Body of pancreas (tissue), 4 donors: ENCODE data around the gene GFRA1. TPM values are rescaled to one million over a fixed set of nuclear protein-coding genes. Genes with fewer than 3 reads are reported as not detected.

ENCODE experiments used
- ATAC-seq: fragments of 150-250 bp; one replicate; pipeline ENCODE4 v1.9.1; 2016
- DNase-seq, 4 donors: peaks; one replicate each; pipeline ENCODE4 v3.0.0-alpha.2; 2019
- H3K27ac ChIP-seq, 4 donors: fragments of 200-600 bp; sonication (generic); 1 replicate in 3 of 4; 2 replicates in 1 of 4; pipeline versions ENCODE4 v1.5.1 to v1.6.1; 2016 to 2019; ENCODE audit warnings: mild to moderate bottlenecking in 1 of 4, mixed read lengths in 1 of 4, moderate library complexity in 1 of 4
- H3K27me3 ChIP-seq, 2 donors: fragments of 200-600 bp; sonication (generic); one replicate each; pipeline ENCODE4 v1.6.0; 2016; ENCODE audit warnings: mild to moderate bottlenecking in 1 of 2
- H3K36me3 ChIP-seq, 2 donors: fragments of 200-600 bp; sonication (generic); replicated peaks in 1 of 2; 2 replicates each; pipeline ENCODE4 v1.5.1; 2016; ENCODE audit warnings: low read depth in 2 of 2; ENCODE audit not compliant: insufficient read depth in 1 of 2
- H3K4me1 ChIP-seq: fragments of 200-600 bp; sonication (generic); one replicate; pipeline ENCODE4 v1.6.0; 2016
- H3K4me3 ChIP-seq, 2 donors: fragments of 200-600 bp; sonication (generic); 1 replicate in 1 of 2; 2 replicates in 1 of 2; pipeline ENCODE4 v1.5.1; 2016 to 2019
- H3K9me3 ChIP-seq, 3 donors: fragments of 200-600 bp; sonication (generic); 1 replicate in 2 of 3; 2 replicates in 1 of 3; pipeline ENCODE4 v1.5.1; 2016
- POLR2A ChIP-seq, 3 donors: fragments of 450-650 bp; IDR thresholded peaks; one replicate each; pipeline ENCODE4 v1.6.1; 2016; ENCODE audit warnings: antibody characterized with exemption in 3 of 3, mild to moderate bottlenecking in 2 of 3
- WGBS, 2 donors: methylation state at CpG; one replicate each; pipeline ENCODE4 v1.1.5; 2017; 5-methylcytosine and 5-hydroxymethylcytosine counted together
- intact Hi-C: fragments of 100-400 bp; cut with DNase I; formaldehyde crosslinking; loops from one replicate; pipeline ENCODE4 v1.15.1; 2023
- total RNA-seq, 2 donors: library from RNA; depleted of rRNA; stranded (reverse); fragments of >200 nt; gene quantifications; one replicate each; pipeline ENCODE4 v1.1.0, GENCODE V29; 2016
- TF ChIP-seq, protein P1 (sequence below), 7 experiments: fragments of 450-650 bp in 4 of 7; fragments of 200-600 bp in 3 of 7; sonication (generic) in 3 of 7; IDR thresholded peaks; one replicate each; pipeline ENCODE4 v1.5.1; 2016 to 2019; ENCODE audit warnings: antibody characterized with exemption in 7 of 7

GFRA1 gene
- total RNA-seq, 2 donors from 2014 or later: 4.2 to 6.9 TPM

DNA sequence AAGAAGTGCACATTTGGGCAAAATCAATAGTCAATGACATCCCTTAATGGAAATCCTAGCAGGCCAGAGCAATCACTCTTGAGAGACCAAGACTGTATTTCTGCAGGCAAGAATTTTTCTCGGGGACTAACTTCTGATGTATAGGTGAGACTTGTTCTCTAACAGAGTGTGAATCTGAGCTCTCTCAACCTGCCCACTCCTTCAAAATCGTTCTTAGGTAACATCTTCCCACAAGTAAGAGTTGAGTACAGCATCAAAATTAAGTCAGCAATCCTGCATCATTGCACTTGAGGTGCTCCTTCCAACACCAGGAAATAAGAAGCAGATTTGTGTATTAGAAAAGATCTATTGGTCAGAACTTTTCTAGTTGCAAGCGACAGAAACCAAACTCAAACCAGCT lies 25.6 kb upstream of the GFRA1 start:
- no peak overlapping the region for H3K27ac ChIP-seq
- no peaks in the 10 kb centered on the region for H3K4me1 ChIP-seq
- TF ChIP-seq, protein P1, sequence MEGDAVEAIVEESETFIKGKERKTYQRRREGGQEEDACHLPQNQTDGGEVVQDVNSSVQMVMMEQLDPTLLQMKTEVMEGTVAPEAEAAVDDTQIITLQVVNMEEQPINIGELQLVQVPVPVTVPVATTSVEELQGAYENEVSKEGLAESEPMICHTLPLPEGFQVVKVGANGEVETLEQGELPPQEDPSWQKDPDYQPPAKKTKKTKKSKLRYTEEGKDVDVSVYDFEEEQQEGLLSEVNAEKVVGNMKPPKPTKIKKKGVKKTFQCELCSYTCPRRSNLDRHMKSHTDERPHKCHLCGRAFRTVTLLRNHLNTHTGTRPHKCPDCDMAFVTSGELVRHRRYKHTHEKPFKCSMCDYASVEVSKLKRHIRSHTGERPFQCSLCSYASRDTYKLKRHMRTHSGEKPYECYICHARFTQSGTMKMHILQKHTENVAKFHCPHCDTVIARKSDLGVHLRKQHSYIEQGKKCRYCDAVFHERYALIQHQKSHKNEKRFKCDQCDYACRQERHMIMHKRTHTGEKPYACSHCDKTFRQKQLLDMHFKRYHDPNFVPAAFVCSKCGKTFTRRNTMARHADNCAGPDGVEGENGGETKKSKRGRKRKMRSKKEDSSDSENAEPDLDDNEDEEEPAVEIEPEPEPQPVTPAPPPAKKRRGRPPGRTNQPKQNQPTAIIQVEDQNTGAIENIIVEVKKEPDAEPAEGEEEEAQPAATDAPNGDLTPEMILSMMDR (IDR thresholded peaks at IDR 0.05): no peak
- no peak for TF ChIP-seq POLR2A (IDR thresholded peaks at IDR 0.05)
- no peaks in the 10 kb centered on the region for H3K9me3 ChIP-seq
- ATAC-seq (no peak), DNase-seq (no peak)
- intact Hi-C loops: no loop called here
- 77 to 84% methylated on average over 3 of the region's 3 CpGs for WGBS, 2 donors
- H3K27me3 ChIP-seq: no peaks in the 10 kb centered on the region
- no peaks in the 10 kb centered on the region for H3K36me3 ChIP-seq
- no peak overlapping the region for H3K4me3 ChIP-seq

DNA sequence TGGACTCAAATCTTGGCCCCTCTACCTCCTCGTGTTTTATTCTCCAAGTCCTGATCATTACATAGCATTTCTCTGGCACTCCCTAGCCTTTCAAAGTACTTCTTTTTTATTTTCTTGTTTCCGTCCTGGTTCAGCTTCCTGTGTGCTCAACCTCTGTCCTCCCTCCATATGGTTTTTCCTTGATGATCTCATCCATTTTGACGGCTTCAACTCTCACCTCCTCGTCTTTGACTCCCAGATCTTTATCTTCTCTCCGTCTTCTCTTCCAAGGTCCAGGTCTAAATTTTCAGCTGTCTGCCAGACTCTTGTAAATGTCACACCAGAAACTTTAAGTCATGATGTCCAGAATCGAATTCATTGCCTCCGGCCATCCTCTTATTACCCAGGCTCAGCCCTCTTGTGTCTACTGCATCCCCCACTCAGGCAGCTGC lies 23.3 kb upstream of the GFRA1 start:
- Histone ChIP-seq H3K9me3 (no peaks in the 10 kb centered on the region), H3K36me3 (no peaks in the 10 kb centered on the region), H3K4me3 (no peak overlapping the region), H3K27me3 (no peaks in the 10 kb centered on the region), H3K4me1 (no peaks in the 10 kb centered on the region), H3K27ac (no peak overlapping the region)
- no peak for ATAC-seq
- intact Hi-C loops: no loop called here
- TF ChIP-seq, protein P1 (IDR thresholded peaks at IDR 0.05): no peak
- TF ChIP-seq POLR2A (IDR thresholded peaks at IDR 0.05): no peak
- no peak for DNase-seq
- 76 to 82% methylated on average over 7 of the region's 7 CpGs for WGBS, 2 donors

DNA sequence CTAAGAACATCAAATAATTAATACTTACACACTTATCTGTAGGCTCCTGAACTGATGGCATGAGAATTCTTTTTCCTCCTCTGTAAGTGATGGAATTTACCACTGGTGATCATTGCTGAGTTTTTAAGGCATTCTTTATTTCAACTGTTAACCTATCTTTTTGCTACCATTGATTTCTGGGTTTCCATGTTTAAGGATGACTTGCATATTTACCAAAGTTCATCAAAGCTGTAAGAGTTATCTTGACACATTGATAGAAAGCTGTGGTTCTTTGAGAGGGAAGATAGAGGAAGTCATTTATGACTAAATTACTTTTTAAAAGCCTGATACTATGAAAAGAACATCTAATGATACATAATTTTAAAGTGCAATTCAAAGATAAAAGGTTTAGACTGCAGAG lies 19.5 kb upstream of the GFRA1 start:
- intact Hi-C loops: loop anchor here (5.0 kb wide), 1 partner anchor 485 kb away; no protein-coding TSS in a partner anchor
- no peak for ATAC-seq

DNA sequence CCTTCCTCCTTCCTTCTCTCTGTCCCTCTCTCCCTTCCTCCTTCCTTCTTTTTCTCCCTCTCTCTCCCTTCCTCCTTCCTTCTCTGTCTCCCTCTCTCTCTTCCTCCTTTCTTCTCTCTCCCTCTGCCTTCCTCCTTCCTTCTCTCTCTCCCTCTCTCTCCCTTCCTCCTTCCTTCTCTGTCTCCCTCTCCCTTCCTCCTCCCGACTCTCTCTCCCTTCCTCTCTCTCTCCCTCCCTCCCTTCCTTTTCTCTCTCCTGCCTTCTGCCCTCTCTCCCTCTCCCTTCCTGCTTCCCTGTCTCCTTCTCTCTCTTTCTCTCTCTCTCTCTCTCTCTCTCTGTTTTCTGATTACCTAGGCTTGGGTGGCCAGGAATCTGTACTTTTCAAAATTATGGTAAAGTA lies 16.6 kb upstream of the GFRA1 start:
- Histone ChIP-seq H3K4me3 (no peak overlapping the region), H3K27ac (no peak overlapping the region), H3K4me1 (no peaks in the 10 kb centered on the region), H3K36me3 (no peaks in the 10 kb centered on the region), H3K9me3 (no peaks in the 10 kb centered on the region), H3K27me3 (no peaks in the 10 kb centered on the region)
- TF ChIP-seq POLR2A (IDR thresholded peaks at IDR 0.05): no peak
- TF ChIP-seq, protein P1 (IDR thresholded peaks at IDR 0.05): no peak
- WGBS, 2 donors: 21 to 39% methylated on average over 1 of the region's 1 CpG
- ATAC-seq (no peak), DNase-seq (no peak)
- intact Hi-C loops: loop anchor here (5.0 to 10.0 kb wide), 3 partner anchors 482 to 935 kb away; no protein-coding TSS in a partner anchor

More for the DNA sequence above, 19.5 kb upstream of the GFRA1 start:
- Histone ChIP-seq H3K27me3 (no peaks in the 10 kb centered on the region), H3K4me3 (no peak overlapping the region), H3K36me3 (no peaks in the 10 kb centered on the region), H3K4me1 (no peaks in the 10 kb centered on the region), H3K9me3 (no peaks in the 10 kb centered on the region), H3K27ac (no peak overlapping the region)
- DNase-seq: no peak
- TF ChIP-seq POLR2A (IDR thresholded peaks at IDR 0.05): no peak
- TF ChIP-seq, protein P1 (IDR thresholded peaks at IDR 0.05): no peak

DNA sequence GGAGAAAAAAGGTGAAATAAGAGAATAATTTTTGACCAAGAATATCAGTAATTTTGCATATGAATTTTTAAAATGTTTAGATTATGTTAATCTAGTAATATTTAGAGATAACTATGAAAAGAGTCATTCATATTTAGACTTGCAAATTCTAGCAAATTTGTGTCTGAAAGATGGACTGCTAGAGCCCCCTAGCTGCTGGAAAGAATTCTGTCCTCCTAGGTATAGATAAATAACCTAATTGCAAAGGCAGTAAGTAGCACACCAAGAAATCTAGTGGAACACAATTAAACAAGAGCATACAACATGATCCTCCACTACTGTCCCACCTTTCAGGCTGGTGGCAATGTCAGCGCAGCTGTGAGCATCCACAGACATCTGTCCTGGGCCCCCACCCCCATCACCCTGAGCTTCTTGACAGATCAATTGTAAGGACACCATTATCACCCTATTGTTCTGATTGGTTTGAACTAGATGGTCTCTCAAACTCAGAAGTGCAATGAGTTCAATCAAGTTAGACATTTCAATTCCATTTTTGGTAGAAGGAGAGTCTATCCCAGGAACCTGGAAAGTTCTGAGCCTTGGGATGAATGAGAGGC lies 15.0 kb upstream of the GFRA1 start:
- H3K36me3 ChIP-seq: no peaks in the 10 kb centered on the region
- no peak for ATAC-seq
- H3K4me1 ChIP-seq: no peaks in the 10 kb centered on the region
- TF ChIP-seq, protein P1 (IDR thresholded peaks at IDR 0.05): peak in 6 of 7 experiments; percentile 54 to 87 (median 76)
- TF ChIP-seq POLR2A (IDR thresholded peaks at IDR 0.05): no peak
- H3K27me3 ChIP-seq: no peaks in the 10 kb centered on the region
- H3K9me3 ChIP-seq: no peaks in the 10 kb centered on the region
- peak; percentile 31 to 54 (median 52) for DNase-seq
- 15 to 21% methylated on average over 1 of the region's 1 CpG for WGBS, 2 donors
- H3K27ac ChIP-seq: no peak overlapping the region
- intact Hi-C loops: loop anchor here (5.0 to 10.0 kb wide), 2 partner anchors 491 to 933 kb away; no protein-coding TSS in a partner anchor
- H3K4me3 ChIP-seq: no peak overlapping the region
